Panc1 (cell line): ENCODE measurements around the gene SSBP2. TPM values are rescaled to one million over a fixed set of nuclear protein-coding genes. Genes with fewer than 3 reads are reported as not detected.

ENCODE experiments used
- ATAC-seq: fragments of 200-7000 bp; cut with Tn5 transposase; 2 replicates; pipeline ENCODE4 v1.9.1; 2020; ENCODE audit warnings: mild to moderate bottlenecking, moderate library complexity
- BruUV-seq: library from RNA; stranded (reverse); fragments of 400-500 nt; replicated peaks from 2 replicates; lab custom pipeline; 2021; lab: Mats Ljungman, UMichigan
- CTCF ChIA-PET: fragments of 300-600 bp; sonication (Branson Sonifier 250); formaldehyde crosslinking; loops from one replicate; lab custom pipeline; 2022; ENCODE audit warnings: antibody characterized with exemption; lab: Charles Lee
- POLR2A ChIA-PET: fragments of 300-600 bp; sonication (Branson Sonifier 250); formaldehyde crosslinking; loops from one replicate; lab custom pipeline; 2022; ENCODE audit warnings: antibody characterized with exemption; lab: Charles Lee
- DNase-seq: peaks from one replicate; pipeline ENCODE4 v3.0.0-alpha.2; 2010; ENCODE audit warnings: low read depth, low spot score
- H3K27ac ChIP-seq: 2 replicates; pipeline ENCODE4 v1.5.1; 2011; ENCODE audit warnings: mild to moderate bottlenecking, low read length, inconsistent platforms
- H3K27me3 ChIP-seq: fragments of 200-500 bp; sonication (Bioruptor generic); 2 replicates; pipeline ENCODE4 v1.6.0; 2014; ENCODE audit warnings: low read length, inconsistent platforms; ENCODE audit not compliant: control insufficient read depth, insufficient read depth
- H3K36me3 ChIP-seq: fragments of 200-500 bp; sonication (Bioruptor generic); 2 replicates; pipeline ENCODE4 v1.5.1; 2014; ENCODE audit warnings: inconsistent platforms, mild to moderate bottlenecking, low read length, moderate library complexity; ENCODE audit not compliant: control insufficient read depth, insufficient read depth
- H3K4me1 ChIP-seq: 2 replicates; pipeline ENCODE4 v1.5.1; 2011; ENCODE audit warnings: inconsistent platforms, mild to moderate bottlenecking, low read length, moderate library complexity; ENCODE audit not compliant: control insufficient read depth, insufficient read depth
- H3K4me3 ChIP-seq, 2 experiments: 2 replicates each; pipeline ENCODE4 v1.5.1; 2011 to 2012; ENCODE audit warnings: low read depth in 2 of 2, low read length in 2 of 2, mild to moderate bottlenecking in 2 of 2, inconsistent platforms in 1 of 2, moderate library complexity in 1 of 2
- H3K9me3 ChIP-seq: fragments of 200-500 bp; sonication (Bioruptor generic); 2 replicates; pipeline ENCODE4 v1.5.1; 2014; ENCODE audit warnings: low read depth, mild to moderate bottlenecking, inconsistent platforms, low read length, moderate library complexity; ENCODE audit not compliant: control insufficient read depth, insufficient read depth
- CTCF ChIP-seq: fragments of 450-650 bp; IDR thresholded peaks from 2 replicates; pipeline ENCODE4 v1.5.1; 2017; ENCODE audit warnings: mild to moderate bottlenecking
- POLR2AphosphoS5 ChIP-seq: IDR thresholded peaks from 2 replicates; pipeline ENCODE4 v1.6.1; 2012; ENCODE audit warnings: mild to moderate bottlenecking, low read depth, low read length, moderate library complexity
- REST ChIP-seq, 2 experiments: IDR thresholded peaks; 2 replicates each; pipeline ENCODE4 v1.6.1; 2011 to 2012; ENCODE audit warnings: low read depth in 2 of 2, control low read depth in 1 of 2, low read length in 1 of 2, mild to moderate bottlenecking in 1 of 2, moderate library complexity in 1 of 2; ENCODE audit not compliant: insufficient read depth in 1 of 2
- SIN3A ChIP-seq: IDR thresholded peaks from 2 replicates; pipeline ENCODE4 v1.6.1; 2012; ENCODE audit warnings: low read depth, mild to moderate bottlenecking, low read length, moderate library complexity, borderline replicate concordance; ENCODE audit not compliant: insufficient read depth
- TCF7L2 ChIP-seq: IDR thresholded peaks from 2 replicates; pipeline ENCODE4 v1.6.1; 2011; ENCODE audit warnings: mild to moderate bottlenecking, low read depth, low read length, inconsistent platforms
- in situ Hi-C: cut with HindIII; loops from 2 replicates; pipeline ENCODE4 v1.10.0; 2016; ENCODE audit warnings: low sequenced_read_pairs, low pct_unique_long_range_greater_than_20kb
- intact Hi-C: fragments of 100-400 bp; cut with micrococcal nuclease; formaldehyde crosslinking; loops from one replicate; pipeline ENCODE4 v1.10.0; 2022; ENCODE audit not compliant: unreplicated experiment
- total RNA-seq: library from RNA; stranded (reverse); gene quantifications from one replicate; pipeline ENCODE4 v1.2.1, GENCODE V29; 2021; ENCODE audit not compliant: unreplicated experiment

Gene SSBP2
- total RNA-seq, 1 experiment from 2014 or later, result 16.3 TPM

- intact Hi-C loops, result no loop called here
- no peak for DNase-seq
Observed at GRCh38 chr5:81519217-81519905, 231.5 kb downstream of the SSBP2 start.

GRCh38 chr5:81517462-81517861 is 233.4 kb downstream of the SSBP2 start:
- TF ChIP-seq REST (IDR thresholded peaks at IDR 0.05; ENCODE audit: insufficient read depth in 1 of 2, low read depth in 2 of 2, low read length in 1 of 2) (no peak), POLR2AphosphoS5 (no peak), SIN3A (no peak)
- H3K4me3 ChIP-seq, result no peak overlapping the region
- H3K27ac ChIP-seq, result no peak overlapping the region
- no peaks in the 10 kb centered on the region for H3K4me1 ChIP-seq
- H3K9me3 ChIP-seq, result no peaks in the 10 kb centered on the region
- H3K36me3 ChIP-seq, result no peaks in the 10 kb centered on the region
- intact Hi-C loops, result no loop called here
- no TSS peak for BruUV-seq
- in situ Hi-C loops, result no loop called here
- H3K27me3 ChIP-seq, result no peaks in the 10 kb centered on the region
- ATAC-seq, result no peak
- ChIA-PET POLR2A (no interaction called here), CTCF (no interaction called here)
- DNase-seq, result no peak

More at GRCh38 chr5:81519217-81519905, 231.5 kb downstream of the SSBP2 start:
- no peaks in the 10 kb centered on the region for H3K4me1 ChIP-seq
- TF ChIP-seq REST (IDR thresholded peaks at IDR 0.05; ENCODE audit: insufficient read depth in 1 of 2, low read depth in 2 of 2, low read length in 1 of 2), result no peak
- no peak for TF ChIP-seq POLR2AphosphoS5
- no peak for TF ChIP-seq TCF7L2
- TF ChIP-seq SIN3A, result no peak
- TF ChIP-seq CTCF, result no peak
- no peaks in the 10 kb centered on the region for H3K27me3 ChIP-seq
- no TSS peak for BruUV-seq
- no peak overlapping the region for H3K4me3 ChIP-seq
- in situ Hi-C loops, result no loop called here
- POLR2A ChIA-PET, result interaction anchor here (0.7 kb wide), 1 partner anchor 602 kb away, joined by 3 read pairs; no protein-coding TSS in a partner anchor
- CTCF ChIA-PET, result no interaction called here
- H3K9me3 ChIP-seq, result no peaks in the 10 kb centered on the region
- no peak for ATAC-seq
- H3K27ac ChIP-seq, result no peak overlapping the region
- H3K36me3 ChIP-seq, result no peaks in the 10 kb centered on the region
